HEK293 (cell line): ENCODE data around the gene EGR2.
A peak's percentile ranks its signal among the peaks of the same experiment; 100 is the strongest.

Experiments used
- GLI2 ChIP-seq: fragments of 450-650 bp; formaldehyde crosslinking; IDR thresholded peaks from 2 replicates; pipeline ENCODE4; 2017; ENCODE audit warnings: missing biosample characterization, missing genetic modification characterization, low read depth, borderline replicate concordance
- KLF1 ChIP-seq: fragments of 450-650 bp; formaldehyde crosslinking; IDR thresholded peaks from 2 replicates; pipeline ENCODE4 v1.5.1; 2016; ENCODE audit warnings: missing biosample characterization, missing genetic modification characterization
- KLF7 ChIP-seq: fragments of 450-650 bp; formaldehyde crosslinking; IDR thresholded peaks from 2 replicates; pipeline ENCODE4 v1.5.1; 2016; ENCODE audit warnings: missing biosample characterization, missing genetic modification characterization, borderline replicate concordance
- KLF8 ChIP-seq: fragments of 450-650 bp; formaldehyde crosslinking; IDR thresholded peaks from 2 replicates; pipeline ENCODE4 v1.5.1; 2016; ENCODE audit warnings: missing biosample characterization, missing genetic modification characterization
- MZF1 ChIP-seq: fragments of 450-650 bp; formaldehyde crosslinking; IDR thresholded peaks from 2 replicates; pipeline ENCODE4 v1.5.1; 2017; ENCODE audit warnings: missing biosample characterization, missing genetic modification characterization, borderline replicate concordance
- OSR2 ChIP-seq: fragments of 450-650 bp; formaldehyde crosslinking; IDR thresholded peaks from 2 replicates; pipeline ENCODE4 v1.5.1; 2016; ENCODE audit warnings: missing biosample characterization, missing genetic modification characterization
- TCF7L2 ChIP-seq: IDR thresholded peaks from 2 replicates; pipeline ENCODE4 v1.6.1; 2011; ENCODE audit warnings: low read depth, mild to moderate bottlenecking, inconsistent platforms, low read length, moderate library complexity, borderline replicate concordance
- TRIM28 ChIP-seq: IDR thresholded peaks from 2 replicates; pipeline ENCODE4 v1.6.1; 2011; ENCODE audit warnings: low read length, control low read depth, borderline replicate concordance
- YY2 ChIP-seq: fragments of 450-650 bp; formaldehyde crosslinking; IDR thresholded peaks from 2 replicates; pipeline ENCODE4 v1.5.1; 2016; ENCODE audit warnings: missing biosample characterization, missing genetic modification characterization
- ZFHX2 ChIP-seq: fragments of 450-650 bp; formaldehyde crosslinking; conservative IDR thresholded peaks from 2 replicates; pipeline ENCODE4 v1.5.1; 2016; ENCODE audit warnings: missing biosample characterization, missing genetic modification characterization
- ZFP69B ChIP-seq: fragments of 450-650 bp; formaldehyde crosslinking; IDR thresholded peaks from 2 replicates; pipeline ENCODE4 v1.5.1; 2016; ENCODE audit warnings: missing biosample characterization, missing genetic modification characterization
- ZNF114 ChIP-seq: fragments of 450-650 bp; formaldehyde crosslinking; IDR thresholded peaks from 2 replicates; pipeline ENCODE4 v1.5.0; 2017; ENCODE audit warnings: missing biosample characterization, missing genetic modification characterization
- ZNF19 ChIP-seq: fragments of 450-650 bp; formaldehyde crosslinking; IDR thresholded peaks from 2 replicates; pipeline ENCODE4; 2016; ENCODE audit warnings: missing biosample characterization, missing genetic modification characterization, low read depth
- ZNF221 ChIP-seq: fragments of 450-650 bp; formaldehyde crosslinking; IDR thresholded peaks from 2 replicates; pipeline ENCODE4 v1.5.1; 2017; ENCODE audit warnings: missing biosample characterization, missing genetic modification characterization, borderline replicate concordance
- ZNF311 ChIP-seq: fragments of 450-650 bp; formaldehyde crosslinking; IDR thresholded peaks from 2 replicates; pipeline ENCODE4 v1.5.1; 2017; ENCODE audit warnings: missing biosample characterization, missing genetic modification characterization, borderline replicate concordance
- ZNF354C ChIP-seq: fragments of 450-650 bp; formaldehyde crosslinking; IDR thresholded peaks from 2 replicates; pipeline ENCODE4 v1.5.1; 2016; ENCODE audit warnings: missing biosample characterization, missing genetic modification characterization, low read depth, borderline replicate concordance
- ZNF549 ChIP-seq: fragments of 450-650 bp; IDR thresholded peaks from 2 replicates; pipeline ENCODE4 v1.5.1; 2018; ENCODE audit warnings: missing biosample characterization, missing genetic modification characterization, mild to moderate bottlenecking, inconsistent platforms, moderate library complexity
- ZNF558 ChIP-seq: fragments of 450-650 bp; formaldehyde crosslinking; IDR thresholded peaks from 2 replicates; pipeline ENCODE4 v1.5.1; 2016; ENCODE audit warnings: missing biosample characterization, missing genetic modification characterization
- ZNF571 ChIP-seq: fragments of 450-650 bp; formaldehyde crosslinking; IDR thresholded peaks from 2 replicates; pipeline ENCODE4 v1.5.0; 2017; ENCODE audit warnings: missing biosample characterization, missing genetic modification characterization
- ZNF596 ChIP-seq: fragments of 450-650 bp; IDR thresholded peaks from 2 replicates; pipeline ENCODE4 v1.5.0; 2018; ENCODE audit warnings: missing biosample characterization, mild to moderate bottlenecking, missing genetic modification characterization, moderate library complexity
- ZNF600 ChIP-seq: fragments of 450-650 bp; formaldehyde crosslinking; IDR thresholded peaks from 2 replicates; pipeline ENCODE4 v1.5.1; 2016; ENCODE audit warnings: missing biosample characterization, missing genetic modification characterization
- ZNF626 ChIP-seq: fragments of 450-650 bp; sonication (Bioruptor Pico); formaldehyde crosslinking; IDR thresholded peaks from 2 replicates; pipeline ENCODE4 v1.5.1; 2018; ENCODE audit warnings: missing biosample characterization, missing genetic modification characterization, inconsistent platforms
- ZNF660 ChIP-seq: fragments of 450-650 bp; IDR thresholded peaks from 2 replicates; pipeline ENCODE4 v1.5.1; 2018; ENCODE audit warnings: missing biosample characterization, mild to moderate bottlenecking, missing genetic modification characterization
- ZNF777 ChIP-seq: fragments of 450-650 bp; formaldehyde crosslinking; IDR thresholded peaks from 2 replicates; pipeline ENCODE4 v1.5.1; 2017; ENCODE audit warnings: missing biosample characterization, missing genetic modification characterization, borderline replicate concordance
- ZNF792 ChIP-seq: fragments of 450-650 bp; formaldehyde crosslinking; IDR thresholded peaks from 2 replicates; pipeline ENCODE4 v1.5.1; 2016; ENCODE audit warnings: missing biosample characterization, missing genetic modification characterization
- ZNF830 ChIP-seq: fragments of 450-650 bp; IDR thresholded peaks from 2 replicates; pipeline ENCODE4 v1.5.0; 2018; ENCODE audit warnings: missing biosample characterization, missing genetic modification characterization, low read depth, mild to moderate bottlenecking, moderate library complexity
- ZNF843 ChIP-seq: fragments of 450-650 bp; formaldehyde crosslinking; IDR thresholded peaks from 2 replicates; pipeline ENCODE4 v1.5.1; 2016; ENCODE audit warnings: missing biosample characterization, missing genetic modification characterization
- TF ChIP-seq, protein P1 (sequence below): fragments of 450-650 bp; formaldehyde crosslinking; IDR thresholded peaks from 2 replicates; pipeline ENCODE4 v1.5.1; 2016; ENCODE audit warnings: missing biosample characterization, missing genetic modification characterization
- TF ChIP-seq, protein P2 (sequence below): fragments of 450-650 bp; formaldehyde crosslinking; IDR thresholded peaks from 2 replicates; pipeline ENCODE4 v1.5.0; 2017; ENCODE audit warnings: missing biosample characterization, missing genetic modification characterization, borderline replicate concordance
- TF ChIP-seq, protein P3 (sequence below): fragments of 450-650 bp; formaldehyde crosslinking; IDR thresholded peaks from 2 replicates; pipeline ENCODE4 v1.5.1; 2016; ENCODE audit warnings: missing biosample characterization, missing genetic modification characterization, borderline replicate concordance

EGR2 gene

DNA sequence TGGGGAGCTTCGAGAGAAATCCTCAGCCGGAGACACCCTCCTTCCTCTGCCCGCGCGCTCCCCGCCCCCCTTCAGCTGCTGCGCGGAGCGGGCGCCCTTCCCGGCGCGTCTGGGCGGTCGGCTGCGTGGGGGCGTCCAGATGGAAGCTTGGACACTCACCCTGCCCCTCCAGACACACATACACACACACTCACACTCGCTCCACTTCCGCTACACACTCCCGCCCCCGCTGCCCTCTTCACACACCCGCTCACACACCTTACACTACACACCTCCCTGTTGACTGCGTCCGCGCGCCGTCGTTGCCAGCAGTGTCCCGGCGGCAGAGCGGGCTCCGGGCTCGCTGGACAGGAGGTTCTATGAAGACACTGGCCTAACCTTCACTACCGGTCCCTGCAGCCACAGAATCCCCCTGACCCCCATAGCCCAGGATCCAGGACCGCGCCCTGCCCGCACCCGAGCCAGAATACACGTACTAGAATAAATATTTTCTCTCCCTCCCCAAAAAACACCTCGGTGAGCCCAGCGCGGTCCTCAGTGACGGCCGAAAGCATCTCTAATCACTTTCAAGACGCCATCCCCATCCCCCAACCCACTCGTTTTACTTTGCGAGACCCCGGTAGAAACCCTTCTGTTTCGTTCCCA lies 1.1 kb upstream of the EGR2 start (continued):
- TF ChIP-seq ZFHX2 (tag by site-specific recombination), result peak; percentile 99
- TF ChIP-seq, protein P1, sequence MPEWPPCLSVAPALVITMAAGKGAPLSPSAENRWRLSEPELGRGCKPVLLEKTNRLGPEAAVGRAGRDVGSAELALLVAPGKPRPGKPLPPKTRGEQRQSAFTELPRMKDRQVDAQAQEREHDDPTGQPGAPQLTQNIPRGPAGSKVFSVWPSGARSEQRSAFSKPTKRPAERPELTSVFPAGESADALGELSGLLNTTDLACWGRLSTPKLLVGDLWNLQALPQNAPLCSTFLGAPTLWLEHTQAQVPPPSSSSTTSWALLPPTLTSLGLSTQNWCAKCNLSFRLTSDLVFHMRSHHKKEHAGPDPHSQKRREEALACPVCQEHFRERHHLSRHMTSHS (tag by site-specific recombination), result no peak
- TF ChIP-seq ZFP69B (tag by site-specific recombination), result no peak
- no peak for TF ChIP-seq TCF7L2
- TF ChIP-seq ZNF571 (tag by site-specific recombination), result no peak
- TF ChIP-seq MZF1, result no peak
- peak; percentile 62 for TF ChIP-seq ZNF600 (tag by site-specific recombination)
- no peak for TF ChIP-seq ZNF843 (tag by site-specific recombination)
- no peak for TF ChIP-seq ZNF830 (tag by site-specific recombination)
- TF ChIP-seq, protein P2, sequence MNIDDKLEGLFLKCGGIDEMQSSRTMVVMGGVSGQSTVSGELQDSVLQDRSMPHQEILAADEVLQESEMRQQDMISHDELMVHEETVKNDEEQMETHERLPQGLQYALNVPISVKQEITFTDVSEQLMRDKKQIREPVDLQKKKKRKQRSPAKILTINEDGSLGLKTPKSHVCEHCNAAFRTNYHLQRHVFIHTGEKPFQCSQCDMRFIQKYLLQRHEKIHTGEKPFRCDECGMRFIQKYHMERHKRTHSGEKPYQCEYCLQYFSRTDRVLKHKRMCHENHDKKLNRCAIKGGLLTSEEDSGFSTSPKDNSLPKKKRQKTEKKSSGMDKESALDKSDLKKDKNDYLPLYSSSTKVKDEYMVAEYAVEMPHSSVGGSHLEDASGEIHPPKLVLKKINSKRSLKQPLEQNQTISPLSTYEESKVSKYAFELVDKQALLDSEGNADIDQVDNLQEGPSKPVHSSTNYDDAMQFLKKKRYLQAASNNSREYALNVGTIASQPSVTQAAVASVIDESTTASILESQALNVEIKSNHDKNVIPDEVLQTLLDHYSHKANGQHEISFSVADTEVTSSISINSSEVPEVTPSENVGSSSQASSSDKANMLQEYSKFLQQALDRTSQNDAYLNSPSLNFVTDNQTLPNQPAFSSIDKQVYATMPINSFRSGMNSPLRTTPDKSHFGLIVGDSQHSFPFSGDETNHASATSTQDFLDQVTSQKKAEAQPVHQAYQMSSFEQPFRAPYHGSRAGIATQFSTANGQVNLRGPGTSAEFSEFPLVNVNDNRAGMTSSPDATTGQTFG, result no peak
- TF ChIP-seq YY2 (tag by site-specific recombination), result no peak
- TF ChIP-seq, protein P3, sequence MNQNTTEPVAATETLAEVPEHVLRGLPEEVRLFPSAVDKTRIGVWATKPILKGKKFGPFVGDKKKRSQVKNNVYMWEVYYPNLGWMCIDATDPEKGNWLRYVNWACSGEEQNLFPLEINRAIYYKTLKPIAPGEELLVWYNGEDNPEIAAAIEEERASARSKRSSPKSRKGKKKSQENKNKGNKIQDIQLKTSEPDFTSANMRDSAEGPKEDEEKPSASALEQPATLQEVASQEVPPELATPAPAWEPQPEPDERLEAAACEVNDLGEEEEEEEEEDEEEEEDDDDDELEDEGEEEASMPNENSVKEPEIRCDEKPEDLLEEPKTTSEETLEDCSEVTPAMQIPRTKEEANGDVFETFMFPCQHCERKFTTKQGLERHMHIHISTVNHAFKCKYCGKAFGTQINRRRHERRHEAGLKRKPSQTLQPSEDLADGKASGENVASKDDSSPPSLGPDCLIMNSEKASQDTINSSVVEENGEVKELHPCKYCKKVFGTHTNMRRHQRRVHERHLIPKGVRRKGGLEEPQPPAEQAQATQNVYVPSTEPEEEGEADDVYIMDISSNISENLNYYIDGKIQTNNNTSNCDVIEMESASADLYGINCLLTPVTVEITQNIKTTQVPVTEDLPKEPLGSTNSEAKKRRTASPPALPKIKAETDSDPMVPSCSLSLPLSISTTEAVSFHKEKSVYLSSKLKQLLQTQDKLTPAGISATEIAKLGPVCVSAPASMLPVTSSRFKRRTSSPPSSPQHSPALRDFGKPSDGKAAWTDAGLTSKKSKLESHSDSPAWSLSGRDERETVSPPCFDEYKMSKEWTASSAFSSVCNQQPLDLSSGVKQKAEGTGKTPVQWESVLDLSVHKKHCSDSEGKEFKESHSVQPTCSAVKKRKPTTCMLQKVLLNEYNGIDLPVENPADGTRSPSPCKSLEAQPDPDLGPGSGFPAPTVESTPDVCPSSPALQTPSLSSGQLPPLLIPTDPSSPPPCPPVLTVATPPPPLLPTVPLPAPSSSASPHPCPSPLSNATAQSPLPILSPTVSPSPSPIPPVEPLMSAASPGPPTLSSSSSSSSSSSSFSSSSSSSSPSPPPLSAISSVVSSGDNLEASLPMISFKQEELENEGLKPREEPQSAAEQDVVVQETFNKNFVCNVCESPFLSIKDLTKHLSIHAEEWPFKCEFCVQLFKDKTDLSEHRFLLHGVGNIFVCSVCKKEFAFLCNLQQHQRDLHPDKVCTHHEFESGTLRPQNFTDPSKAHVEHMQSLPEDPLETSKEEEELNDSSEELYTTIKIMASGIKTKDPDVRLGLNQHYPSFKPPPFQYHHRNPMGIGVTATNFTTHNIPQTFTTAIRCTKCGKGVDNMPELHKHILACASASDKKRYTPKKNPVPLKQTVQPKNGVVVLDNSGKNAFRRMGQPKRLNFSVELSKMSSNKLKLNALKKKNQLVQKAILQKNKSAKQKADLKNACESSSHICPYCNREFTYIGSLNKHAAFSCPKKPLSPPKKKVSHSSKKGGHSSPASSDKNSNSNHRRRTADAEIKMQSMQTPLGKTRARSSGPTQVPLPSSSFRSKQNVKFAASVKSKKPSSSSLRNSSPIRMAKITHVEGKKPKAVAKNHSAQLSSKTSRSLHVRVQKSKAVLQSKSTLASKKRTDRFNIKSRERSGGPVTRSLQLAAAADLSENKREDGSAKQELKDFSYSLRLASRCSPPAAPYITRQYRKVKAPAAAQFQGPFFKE (tag by site-specific recombination), result no peak
- no peak for TF ChIP-seq ZNF354C (tag by site-specific recombination)
- peak; percentile 66; the same call in 1 of the 2 replicates for TF ChIP-seq KLF7
- no peak for TF ChIP-seq ZNF311
- no peak for TF ChIP-seq ZNF626 (tag by site-specific recombination)
- TF ChIP-seq ZNF777, result peak; percentile 92
- TF ChIP-seq ZNF792 (tag by site-specific recombination), result no peak; the same call in 1 of the 2 replicates
- TF ChIP-seq ZNF596 (tag by site-specific recombination), result no peak
- no peak for TF ChIP-seq ZNF114 (tag by site-specific recombination)
- TF ChIP-seq ZNF19 (tag by site-specific recombination), result no peak
- peak; percentile 42; the same call in 1 of the 2 replicates for TF ChIP-seq KLF1 (tag by site-specific recombination)
- TF ChIP-seq ZNF221 (tag by site-specific recombination), result no peak
- no peak for TF ChIP-seq OSR2
- TF ChIP-seq ZNF660 (tag by site-specific recombination), result no peak
- TF ChIP-seq KLF8 (tag by site-specific recombination), result peak; percentile 84
- TF ChIP-seq GLI2 (tag by site-specific recombination), result no peak
- TF ChIP-seq TRIM28, result no peak
- TF ChIP-seq ZNF549, result no peak
- TF ChIP-seq ZNF558 (tag by site-specific recombination), result no peak
